Measurements from ENCODE around the gene HOATZ. TPM values are rescaled to one million over a fixed set of nuclear protein-coding genes. Genes with fewer than 3 reads are reported as not detected.

HOATZ gene
- total and polyA plus RNA-seq, 3 experiments from 2014 or later: not detected

- Histone ChIP-seq H3K27me3 (ENCODE audit: insufficient read depth, low read length, poor library complexity, severe bottlenecking) (no peaks in the 10 kb centered on the region), H3K9me3 (ENCODE audit: low read length) (no peaks in the 10 kb centered on the region), H3K36me3 (ENCODE audit: insufficient read depth, low read length) (no peaks in the 10 kb centered on the region), H3K27ac (ENCODE audit: low read depth, low read length) (no peak overlapping the region), H3K4me3 (ENCODE audit: low read length) (no peak overlapping the region), H3K4me1 (ENCODE audit: insufficient read depth, low read length) (no peaks in the 10 kb centered on the region)
- H3K27me3 Mint-ChIP-seq: peaks cover 5 to 44% of the 10 kb centered on the region in 2 donors
- CTCF ChIA-PET: interaction anchor here (1.6 kb wide), 1 partner anchor 10 kb away, joined by 5 read pairs; no protein-coding TSS in a partner anchor
- H3K27ac Mint-ChIP-seq: no peak overlapping the region
- no peaks in the 10 kb centered on the region for H3K9me3 Mint-ChIP-seq
- POLR2A ChIA-PET: no interaction called here
- H3K36me3 Mint-ChIP-seq: no peaks in the 10 kb centered on the region
- no peak overlapping the region for H3K4me3 Mint-ChIP-seq
- peaks cover 0 to 12% (median 0%) of the 10 kb centered on the region in 3 donors for H3K4me1 Mint-ChIP-seq
- no peak for DNase-seq
Observed at GRCh38 chr11:111532365-111532709, 17.8 kb downstream of the HOATZ start.

- POLR2A ChIA-PET: no interaction called here
Observed at GRCh38 chr11:111535281-111535680, 20.7 kb downstream of the HOATZ start.

GRCh38 chr11:111537336-111537860 is 22.8 kb downstream of the HOATZ start:
- H3K27ac ChIP-seq (ENCODE audit: low read depth, low read length): no peak overlapping the region
- H3K9me3 Mint-ChIP-seq: peaks cover 0 to 2% (median 0%) of the 10 kb centered on the region in 5 donors
- peaks cover 10 to 29% (median 16%) of the 10 kb centered on the region in 3 donors for H3K4me1 Mint-ChIP-seq
- H3K27ac Mint-ChIP-seq: no peak overlapping the region
- POLR2A ChIA-PET: no interaction called here
- no peaks in the 10 kb centered on the region for H3K36me3 ChIP-seq (ENCODE audit: insufficient read depth, low read length)
- no peak overlapping the region for H3K4me3 Mint-ChIP-seq
- DNase-seq: no peak
- H3K27me3 ChIP-seq (ENCODE audit: insufficient read depth, low read length, poor library complexity, severe bottlenecking): peaks cover 23% of the 10 kb centered on the region
- no peak overlapping the region for H3K4me3 ChIP-seq (ENCODE audit: low read length)
- H3K9me3 ChIP-seq (ENCODE audit: low read length): no peaks in the 10 kb centered on the region
- CTCF ChIA-PET: no interaction called here
- H3K36me3 Mint-ChIP-seq: no peaks in the 10 kb centered on the region
- H3K4me1 ChIP-seq (ENCODE audit: insufficient read depth, low read length): peaks cover 22% of the 10 kb centered on the region
- peaks cover 35 to 81% of the 10 kb centered on the region in 2 donors for H3K27me3 Mint-ChIP-seq

More at GRCh38 chr11:111535281-111535680, 20.7 kb downstream of the HOATZ start:
- H3K27ac Mint-ChIP-seq: no peak overlapping the region
- Histone ChIP-seq H3K27ac (ENCODE audit: low read depth, low read length) (no peak overlapping the region), H3K4me3 (ENCODE audit: low read length) (no peak overlapping the region), H3K36me3 (ENCODE audit: insufficient read depth, low read length) (no peaks in the 10 kb centered on the region), H3K27me3 (ENCODE audit: insufficient read depth, low read length, poor library complexity, severe bottlenecking) (peaks cover 9% of the 10 kb centered on the region), H3K4me1 (ENCODE audit: insufficient read depth, low read length) (peaks cover 7% of the 10 kb centered on the region), H3K9me3 (ENCODE audit: low read length) (no peaks in the 10 kb centered on the region)
- no peak overlapping the region for H3K4me3 Mint-ChIP-seq
- peaks cover 28 to 73% of the 10 kb centered on the region in 2 donors for H3K27me3 Mint-ChIP-seq
- H3K4me1 Mint-ChIP-seq: peaks cover 0 to 16% (median 8%) of the 10 kb centered on the region in 3 donors
- peaks cover 0 to 2% (median 0%) of the 10 kb centered on the region in 5 donors for H3K9me3 Mint-ChIP-seq
- CTCF ChIA-PET: no interaction called here
- no peak for DNase-seq
- no peaks in the 10 kb centered on the region for H3K36me3 Mint-ChIP-seq

- H3K4me1 Mint-ChIP-seq: peaks cover 14 to 37% (median 23%) of the 10 kb centered on the region in 3 donors
- no peak overlapping the region for H3K4me3 Mint-ChIP-seq
- H3K27ac ChIP-seq (ENCODE audit: low read depth, low read length): no peak overlapping the region
- no peak overlapping the region for H3K4me3 ChIP-seq (ENCODE audit: low read length)
- H3K36me3 ChIP-seq (ENCODE audit: insufficient read depth, low read length): no peaks in the 10 kb centered on the region
- H3K27ac Mint-ChIP-seq: peak overlapping the region in 1 of 8 donors; percentile 34
- peaks cover 0 to 2% (median 0%) of the 10 kb centered on the region in 5 donors for H3K9me3 Mint-ChIP-seq
- no peak for DNase-seq
- H3K27me3 ChIP-seq (ENCODE audit: insufficient read depth, low read length, poor library complexity, severe bottlenecking): peaks cover 24% of the 10 kb centered on the region
- peaks cover 40 to 91% of the 10 kb centered on the region in 2 donors for H3K27me3 Mint-ChIP-seq
- ChIA-PET CTCF (no interaction called here), POLR2A (no interaction called here)
- H3K9me3 ChIP-seq (ENCODE audit: low read length): no peaks in the 10 kb centered on the region
- H3K36me3 Mint-ChIP-seq: no peaks in the 10 kb centered on the region
- H3K4me1 ChIP-seq (ENCODE audit: insufficient read depth, low read length): peaks cover 26% of the 10 kb centered on the region
Observed at GRCh38 chr11:111538407-111539114, 24.0 kb downstream of the HOATZ start.

- Histone ChIP-seq H3K9me3 (ENCODE audit: low read length) (no peaks in the 10 kb centered on the region), H3K27me3 (ENCODE audit: insufficient read depth, low read length, poor library complexity, severe bottlenecking) (peaks cover 24% of the 10 kb centered on the region), H3K36me3 (ENCODE audit: insufficient read depth, low read length) (no peaks in the 10 kb centered on the region), H3K4me1 (ENCODE audit: insufficient read depth, low read length) (peaks cover 26% of the 10 kb centered on the region), H3K27ac (ENCODE audit: low read depth, low read length) (no peak overlapping the region), H3K4me3 (ENCODE audit: low read length) (peak overlapping the region; percentile 34)
- Mint-ChIP-seq H3K27me3 (peaks cover 40 to 91% of the 10 kb centered on the region in 2 donors), H3K4me1 (peaks cover 14 to 37% (median 23%) of the 10 kb centered on the region in 3 donors), H3K4me3 (peak overlapping the region; percentile 39 to 67 (median 55)), H3K36me3 (no peaks in the 10 kb centered on the region), H3K9me3 (peaks cover 0 to 2% (median 0%) of the 10 kb centered on the region in 5 donors), H3K27ac (peak overlapping the region in 2 of 8 donors; percentile 36)
- CTCF ChIA-PET: no interaction called here
- POLR2A ChIA-PET: no interaction called here
- peak in 1 of 5 donors; percentile 70 for DNase-seq
Observed at GRCh38 chr11:111539426-111540113, 25.0 kb downstream of the HOATZ start.

GRCh38 chr11:111540114-111540936 is 25.7 kb downstream of the HOATZ start, which contains the start of gene LAYN:
Gene LAYN (plus strand): TSS chr11:111540720. CDS start chr11:111540844, 124 bp downstream.
- no peak within 1 kb of the TSS for H3K27ac ChIP-seq (ENCODE audit: low read depth, low read length)
- peak in 4 of 5 donors; percentile 10 to 63 (median 37) for DNase-seq
- H3K27me3 Mint-ChIP-seq: peaks cover 36 to 88% of the 10 kb centered on the region in 2 donors
- ChIA-PET CTCF (no interaction called here), POLR2A (no interaction called here)
- H3K36me3 ChIP-seq (ENCODE audit: insufficient read depth, low read length): no peaks in the 10 kb centered on the region
- peaks cover 26% of the 10 kb centered on the region for H3K4me1 ChIP-seq (ENCODE audit: insufficient read depth, low read length)
- H3K4me3 Mint-ChIP-seq: peak within 1 kb of the TSS; percentile 40 to 80 (median 72)
- no peaks in the 10 kb centered on the region for H3K9me3 ChIP-seq (ENCODE audit: low read length)
- peaks cover 0 to 2% (median 0%) of the 10 kb centered on the region in 5 donors for H3K9me3 Mint-ChIP-seq
- peak within 1 kb of the TSS in 5 of 8 donors; percentile 24 to 48 (median 36) for H3K27ac Mint-ChIP-seq
- H3K4me3 ChIP-seq (ENCODE audit: low read length): peak within 1 kb of the TSS; percentile 34
- H3K4me1 Mint-ChIP-seq: peaks cover 14 to 37% (median 23%) of the 10 kb centered on the region in 3 donors
- no peaks in the 10 kb centered on the region for H3K36me3 Mint-ChIP-seq
- H3K27me3 ChIP-seq (ENCODE audit: insufficient read depth, low read length, poor library complexity, severe bottlenecking): peaks cover 24% of the 10 kb centered on the region

- Histone ChIP-seq H3K27ac (ENCODE audit: low read depth, low read length) (no peak overlapping the region), H3K4me1 (ENCODE audit: insufficient read depth, low read length) (peaks cover 26% of the 10 kb centered on the region), H3K36me3 (ENCODE audit: insufficient read depth, low read length) (no peaks in the 10 kb centered on the region), H3K27me3 (ENCODE audit: insufficient read depth, low read length, poor library complexity, severe bottlenecking) (peaks cover 24% of the 10 kb centered on the region), H3K9me3 (ENCODE audit: low read length) (no peaks in the 10 kb centered on the region), H3K4me3 (ENCODE audit: low read length) (no peak overlapping the region)
- peaks cover 0 to 2% (median 0%) of the 10 kb centered on the region in 5 donors for H3K9me3 Mint-ChIP-seq
- peaks cover 38 to 86% of the 10 kb centered on the region in 2 donors for H3K27me3 Mint-ChIP-seq
- peaks cover 14 to 37% (median 23%) of the 10 kb centered on the region in 3 donors for H3K4me1 Mint-ChIP-seq
- H3K4me3 Mint-ChIP-seq: peak overlapping the region in 6 of 7 donors; percentile 9 to 80 (median 28)
- no peak overlapping the region for H3K27ac Mint-ChIP-seq
- DNase-seq: peak in 1 of 5 donors; percentile 8
- no peaks in the 10 kb centered on the region for H3K36me3 Mint-ChIP-seq
- POLR2A ChIA-PET: no interaction called here
- CTCF ChIA-PET: interaction anchor here (1.3 kb wide), 1 partner anchor 90 kb away, joined by 3 read pairs; no protein-coding TSS in a partner anchor
Observed at GRCh38 chr11:111540937-111541253, 26.3 kb downstream of the HOATZ start.

Data from CD8-positive, alpha-beta memory T cell (primary cell).